Transverse colon (tissue), 4 donors: ENCODE results near the gene CDH13.

Experiments used
- CTCF ChIP-seq, 5 experiments: fragments of 200-600 bp in 3 of 5; fragments of 450-650 bp in 2 of 5; sonication (generic) in 3 of 5; IDR thresholded peaks; 1 replicate in 2 of 5; 2 replicates in 3 of 5; pipeline ENCODE4 v1.5.1; 2016 to 2017; ENCODE audit warnings: antibody characterized with exemption in 5 of 5, inconsistent platforms in 3 of 5, mild to moderate bottlenecking in 2 of 5, moderate library complexity in 1 of 5
- EP300 ChIP-seq: sonication (generic); formaldehyde crosslinking; IDR thresholded peaks from one replicate; pipeline ENCODE4 v1.6.1; 2017; ENCODE audit warnings: antibody characterized with exemption, low read depth
- POLR2A ChIP-seq: fragments of 450-650 bp; IDR thresholded peaks from one replicate; pipeline ENCODE4 v1.6.1; 2016; ENCODE audit warnings: antibody characterized with exemption, mild to moderate bottlenecking, moderate library complexity
- POLR2AphosphoS5 ChIP-seq, 3 donors: sonication (generic); formaldehyde crosslinking; IDR thresholded peaks; one replicate each; pipeline ENCODE4 v1.6.1; 2016; ENCODE audit warnings: antibody characterized with exemption in 3 of 3

DNA sequence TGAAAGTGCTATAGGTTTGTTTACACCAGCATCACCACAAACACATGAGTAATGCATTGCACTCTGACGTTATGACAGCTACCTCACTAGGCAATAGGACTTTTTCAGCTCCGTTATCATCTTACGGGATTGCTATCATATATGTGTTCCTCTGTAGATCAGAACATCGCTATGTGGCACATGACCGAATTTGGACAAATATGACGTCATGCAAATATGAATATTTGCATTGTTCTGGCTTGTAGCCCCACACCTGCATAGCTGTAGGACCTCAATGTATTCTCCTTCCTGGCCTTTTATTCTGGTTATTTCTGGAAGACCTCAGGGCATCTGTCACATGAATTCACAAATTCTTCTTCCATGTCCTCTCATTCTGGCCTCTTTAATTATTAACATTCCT lies 393.2 kb downstream of the CDH13 start:
- TF ChIP-seq CTCF (IDR thresholded peaks at IDR 0.05) (no peak), POLR2A (no peak), POLR2AphosphoS5 (IDR thresholded peaks at IDR 0.05) (no peak), EP300 (no peak)
